GM18511 (cell line): ENCODE data around the gene VSTM2B.

Source experiments
- ATAC-seq: cut with Tn5 transposase; IDR thresholded peaks from one replicate; pipeline ENCODE4 v1.9.1; 2021; ENCODE audit warnings: mild to moderate bottlenecking, moderate library complexity; ENCODE audit not compliant: unreplicated experiment

VSTM2B gene

GRCh38 chr19:29515233-29515619, 10.6 kb upstream of the VSTM2B start:
- no peak for ATAC-seq

- ATAC-seq, result no peak
These were observed 10.0 kb upstream of the VSTM2B start for GRCh38 chr19:29515706-29516357.

- no peak for ATAC-seq
These were observed 9.5 kb upstream of the VSTM2B start for GRCh38 chr19:29516358-29516725.

- ATAC-seq, result no peak
These were observed 8.9 kb upstream of the VSTM2B start for GRCh38 chr19:29516821-29517395.

GRCh38 chr19:29517412-29517811, 8.4 kb upstream of the VSTM2B start:
- ATAC-seq, result no peak

GRCh38 chr19:29517946-29518345, 7.8 kb upstream of the VSTM2B start:
- no peak for ATAC-seq

- no peak for ATAC-seq
These were observed 6.6 kb upstream of the VSTM2B start for GRCh38 chr19:29519146-29519545.

- no peak for ATAC-seq
These were observed 5.9 kb upstream of the VSTM2B start for GRCh38 chr19:29519931-29520330.

GRCh38 chr19:29520390-29520789, 5.4 kb upstream of the VSTM2B start:
- no peak for ATAC-seq

GRCh38 chr19:29521291-29522075, 4.3 kb upstream of the VSTM2B start:
- ATAC-seq, result no peak

GRCh38 chr19:29523568-29523967, 2.2 kb upstream of the VSTM2B start:
- ATAC-seq, result no peak

- no peak for ATAC-seq
These were observed 1.4 kb upstream of the VSTM2B start for GRCh38 chr19:29524201-29524911.

GRCh38 chr19:29524912-29525831, 622 bp upstream of the VSTM2B start:
- no peak for ATAC-seq

GRCh38 chr19:29526730-29527499, 1.1 kb downstream of the VSTM2B start:
- no peak for ATAC-seq

- ATAC-seq, result no peak
These were observed 1.9 kb downstream of the VSTM2B start for GRCh38 chr19:29527500-29528328.

- peak; percentile 82 for ATAC-seq
These were observed 2.7 kb downstream of the VSTM2B start for GRCh38 chr19:29528350-29528945.

GRCh38 chr19:29528946-29529645, 3.3 kb downstream of the VSTM2B start:
- no peak for ATAC-seq
